Endodermal cell (in vitro differentiated cells): Measurements from ENCODE around the gene PIBF1. TPM values are rescaled to one million over a fixed set of nuclear protein-coding genes. Genes with fewer than 3 reads are reported as not detected.
A peak's percentile ranks its signal among the peaks of the same experiment; 100 is the strongest.
"Not testable (repeated sequence)": the region's sequence is repeated elsewhere in the genome, so short reads cannot be mapped to it uniquely, and the experiment has no call there.

ENCODE experiments used
- DNase-seq: peaks from one replicate; pipeline ENCODE4 v3.0.0-alpha.2; 2017
- H3K27ac ChIP-seq: 2 replicates; pipeline ENCODE4 v1.5.1; 2013; ENCODE audit warnings: mild to moderate bottlenecking, low read depth, low read length, moderate library complexity
- H3K27me3 ChIP-seq: 2 replicates; pipeline ENCODE4 v1.6.1; 2013; ENCODE audit warnings: mild to moderate bottlenecking, low read length, moderate library complexity; ENCODE audit not compliant: insufficient read depth, control insufficient read depth, poor library complexity, severe bottlenecking
- H3K36me3 ChIP-seq: 2 replicates; pipeline ENCODE4 v1.7.0; 2013; ENCODE audit warnings: mild to moderate bottlenecking, low read length, moderate library complexity; ENCODE audit not compliant: control insufficient read depth, insufficient read depth
- H3K4me1 ChIP-seq: one replicate; pipeline ENCODE4 v1.7.0; 2013; ENCODE audit warnings: low read length; ENCODE audit not compliant: control insufficient read depth, insufficient read depth
- H3K4me3 ChIP-seq: 2 replicates; pipeline ENCODE4 v1.5.1; 2013; ENCODE audit warnings: mild to moderate bottlenecking, low read length, moderate library complexity
- H3K9ac ChIP-seq: 2 replicates; pipeline ENCODE4 v1.6.1; 2013; ENCODE audit warnings: mild to moderate bottlenecking, low read length, moderate library complexity; ENCODE audit not compliant: poor library complexity, severe bottlenecking; ENCODE audit errors: extremely low read depth
- H3K9me3 ChIP-seq: 2 replicates; pipeline ENCODE4 v1.6.1; 2013; ENCODE audit warnings: mild to moderate bottlenecking, low read length, moderate library complexity; ENCODE audit not compliant: control insufficient read depth
- H3K27ac Mint-ChIP-seq: 2 replicates; pipeline ENCODE4 v1.8.0; 2020; ENCODE audit warnings: mixed read lengths
- H3K27me3 Mint-ChIP-seq: 2 replicates; pipeline ENCODE4 v1.8.0; 2021; ENCODE audit warnings: mild to moderate bottlenecking, mixed read lengths; ENCODE audit not compliant: insufficient read depth
- H3K36me3 Mint-ChIP-seq: 2 replicates; pipeline ENCODE4 v1.8.0; 2020; ENCODE audit warnings: low read depth, mixed read lengths
- H3K4me1 Mint-ChIP-seq: 2 replicates; pipeline ENCODE4 v1.8.0; 2020; ENCODE audit warnings: mixed read lengths
- H3K4me3 Mint-ChIP-seq: 2 replicates; pipeline ENCODE4 v1.8.0; 2020; ENCODE audit warnings: mild to moderate bottlenecking, moderate library complexity, mixed read lengths
- H3K9me3 Mint-ChIP-seq: 2 replicates; pipeline ENCODE4 v1.8.0; 2020; ENCODE audit warnings: mild to moderate bottlenecking, mixed read lengths
- WGBS, 2 experiments: methylation state at CpG; one replicate each; pipeline versions ENCODE4 v1.1.5 to v1.1.7; 2013; ENCODE audit warnings: missing lambda C conversion rate in 2 of 2, mixed read lengths in 1 of 2; ENCODE audit not compliant: insufficient coverage in 1 of 2, insufficient read length in 1 of 2; 5-methylcytosine and 5-hydroxymethylcytosine counted together
- total RNA-seq, 2 donors: library from RNA; stranded (reverse); fragmentation: NEBNext Ultra II Directional in 1 of 2; extraction: Animal tissue kit (Norgen Biotek cat#: 25700) in 1 of 2; gene quantifications; 2 replicates in 1 of 2; 3 replicates in 1 of 2; pipeline ENCODE4 v1.2.1, GENCODE V29; 2021
- TF ChIP-seq, protein P1 (sequence below): fragments of 200-600 bp; sonication (generic); conservative IDR thresholded peaks from 2 replicates; pipeline ENCODE4 v1.5.0; 2021; ENCODE audit warnings: antibody characterized with exemption, mild to moderate bottlenecking

Gene PIBF1
- total RNA-seq, 2 donors from 2014 or later, result 25.6 to 35.2 TPM

DNA sequence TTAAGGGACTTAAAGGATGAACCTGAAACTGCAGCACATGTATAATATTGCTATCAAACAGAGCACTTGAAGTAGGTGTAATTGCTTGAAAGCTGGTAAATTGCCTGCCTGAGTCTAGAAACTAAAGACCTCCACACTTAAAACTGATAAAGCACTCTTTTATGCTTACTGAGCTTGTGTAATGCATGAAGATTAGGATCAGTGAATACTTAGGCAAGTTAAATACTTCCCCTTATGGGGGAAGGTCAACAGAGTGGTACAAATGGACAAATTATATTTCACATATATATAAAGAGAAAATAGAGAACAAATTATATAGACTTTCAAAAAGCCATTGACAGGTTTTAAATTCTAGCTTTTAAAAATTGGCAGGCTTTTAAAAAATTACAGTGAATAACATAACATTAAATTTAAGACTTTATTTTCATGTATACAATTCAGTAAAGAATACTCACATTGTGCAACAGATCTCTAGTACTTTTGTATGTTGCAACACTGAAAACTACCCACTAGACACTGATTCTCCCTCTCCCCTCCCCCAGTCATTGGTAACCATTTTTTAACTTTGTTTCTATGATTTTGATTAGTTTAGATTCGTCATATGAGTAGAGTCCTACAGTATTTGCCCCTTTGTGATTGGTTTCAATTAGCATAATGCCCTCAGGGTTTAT is 23.9 kb downstream of the PIBF1 start:
- TF ChIP-seq, protein P1, sequence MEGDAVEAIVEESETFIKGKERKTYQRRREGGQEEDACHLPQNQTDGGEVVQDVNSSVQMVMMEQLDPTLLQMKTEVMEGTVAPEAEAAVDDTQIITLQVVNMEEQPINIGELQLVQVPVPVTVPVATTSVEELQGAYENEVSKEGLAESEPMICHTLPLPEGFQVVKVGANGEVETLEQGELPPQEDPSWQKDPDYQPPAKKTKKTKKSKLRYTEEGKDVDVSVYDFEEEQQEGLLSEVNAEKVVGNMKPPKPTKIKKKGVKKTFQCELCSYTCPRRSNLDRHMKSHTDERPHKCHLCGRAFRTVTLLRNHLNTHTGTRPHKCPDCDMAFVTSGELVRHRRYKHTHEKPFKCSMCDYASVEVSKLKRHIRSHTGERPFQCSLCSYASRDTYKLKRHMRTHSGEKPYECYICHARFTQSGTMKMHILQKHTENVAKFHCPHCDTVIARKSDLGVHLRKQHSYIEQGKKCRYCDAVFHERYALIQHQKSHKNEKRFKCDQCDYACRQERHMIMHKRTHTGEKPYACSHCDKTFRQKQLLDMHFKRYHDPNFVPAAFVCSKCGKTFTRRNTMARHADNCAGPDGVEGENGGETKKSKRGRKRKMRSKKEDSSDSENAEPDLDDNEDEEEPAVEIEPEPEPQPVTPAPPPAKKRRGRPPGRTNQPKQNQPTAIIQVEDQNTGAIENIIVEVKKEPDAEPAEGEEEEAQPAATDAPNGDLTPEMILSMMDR, result no peak
- Histone ChIP-seq H3K4me1 (no peaks in the 10 kb centered on the region), H3K36me3 (peaks cover 16% of the 10 kb centered on the region), H3K27ac (no peak overlapping the region), H3K27me3 (no peaks in the 10 kb centered on the region), H3K4me3 (no peak overlapping the region), H3K9me3 (peaks cover 6% of the 10 kb centered on the region), H3K9ac (no peak overlapping the region)
- no peak overlapping the region for H3K27ac Mint-ChIP-seq
- H3K4me3 Mint-ChIP-seq, result no peak overlapping the region
- peaks cover 8% of the 10 kb centered on the region for H3K4me1 Mint-ChIP-seq
- H3K27me3 Mint-ChIP-seq, result no peaks in the 10 kb centered on the region
- peaks cover 7% of the 10 kb centered on the region for H3K9me3 Mint-ChIP-seq
- DNase-seq, result no peak
- peaks cover 25% of the 10 kb centered on the region for H3K36me3 Mint-ChIP-seq
- 94 to 100% methylated on average over 1 of the region's 1 CpG for WGBS, 2 experiments

GRCh38 chr13:72806514-72806913 is 24.6 kb downstream of the PIBF1 start:
- not testable (repeated sequence) for H3K27ac Mint-ChIP-seq, H3K4me1 Mint-ChIP-seq, H3K9me3 ChIP-seq, H3K27me3 Mint-ChIP-seq, H3K27ac ChIP-seq, H3K4me3 Mint-ChIP-seq, H3K9me3 Mint-ChIP-seq, H3K4me1 ChIP-seq, DNase-seq, H3K27me3 ChIP-seq, H3K4me3 ChIP-seq, H3K9ac ChIP-seq
- 100% methylated on average over 1 of the region's 1 CpG; no CpG with 5 or more reads in 1 of the 2 experiments for WGBS, 2 experiments
- peaks cover 16% of the 10 kb centered on the region for H3K36me3 ChIP-seq
- H3K36me3 Mint-ChIP-seq, result peaks cover 25% of the 10 kb centered on the region

DNA sequence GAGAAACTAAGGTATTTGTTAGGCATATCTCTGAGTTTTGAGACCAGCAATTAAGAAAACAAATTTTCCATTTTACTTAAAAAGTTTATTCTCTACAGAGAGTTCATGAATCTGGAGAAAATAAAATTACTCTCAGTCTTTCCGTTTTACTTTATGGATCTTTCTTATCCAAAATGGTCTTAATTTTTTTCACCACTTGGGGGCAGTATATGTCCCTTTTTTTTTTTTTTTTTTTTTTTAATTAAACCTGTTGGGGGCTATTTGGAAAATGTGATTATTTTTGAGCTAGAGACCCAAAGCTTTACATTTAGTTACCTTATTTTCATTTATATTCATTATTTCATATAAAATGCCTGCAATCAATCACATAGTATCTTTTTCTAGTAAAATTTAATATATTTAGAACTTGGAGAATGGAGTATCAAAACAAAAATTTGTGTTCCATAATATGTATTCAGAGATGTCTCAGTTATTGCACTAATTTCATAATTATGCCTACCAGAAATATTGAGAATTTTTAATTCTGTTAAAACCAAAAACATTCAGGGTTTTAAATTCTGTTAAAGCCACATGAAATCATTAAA is 27.1 kb downstream of the PIBF1 start:
- no peaks in the 10 kb centered on the region for H3K4me1 ChIP-seq
- 20 to 45% methylated on average over 1 of the region's 1 CpG for WGBS, 2 experiments
- peaks cover 16% of the 10 kb centered on the region for H3K36me3 ChIP-seq
- H3K9me3 ChIP-seq, result peaks cover 6% of the 10 kb centered on the region
- no peaks in the 10 kb centered on the region for H3K27me3 Mint-ChIP-seq
- H3K9me3 Mint-ChIP-seq, result peaks cover 7% of the 10 kb centered on the region
- H3K4me3 ChIP-seq, result no peak overlapping the region
- peaks cover 30% of the 10 kb centered on the region for H3K36me3 Mint-ChIP-seq
- H3K27me3 ChIP-seq, result no peaks in the 10 kb centered on the region
- H3K4me1 Mint-ChIP-seq, result peaks cover 5% of the 10 kb centered on the region
- H3K9ac ChIP-seq, result no peak overlapping the region
- no peak overlapping the region for H3K4me3 Mint-ChIP-seq
- no peak overlapping the region for H3K27ac ChIP-seq
- no peak for DNase-seq
- TF ChIP-seq, protein P1, result peak; percentile 84
- no peak overlapping the region for H3K27ac Mint-ChIP-seq
